ENCODE data around the gene REEP1. TPM values are rescaled to one million over a fixed set of nuclear protein-coding genes. Genes with fewer than 3 reads are reported as not detected.

Gene REEP1
- total and polyA plus RNA-seq, 2 of the 13 experiments (the other 11 are each of a cell fraction or from before 2014, with no cell fraction given) = 0.27 TPM; not detected in 1

DNA sequence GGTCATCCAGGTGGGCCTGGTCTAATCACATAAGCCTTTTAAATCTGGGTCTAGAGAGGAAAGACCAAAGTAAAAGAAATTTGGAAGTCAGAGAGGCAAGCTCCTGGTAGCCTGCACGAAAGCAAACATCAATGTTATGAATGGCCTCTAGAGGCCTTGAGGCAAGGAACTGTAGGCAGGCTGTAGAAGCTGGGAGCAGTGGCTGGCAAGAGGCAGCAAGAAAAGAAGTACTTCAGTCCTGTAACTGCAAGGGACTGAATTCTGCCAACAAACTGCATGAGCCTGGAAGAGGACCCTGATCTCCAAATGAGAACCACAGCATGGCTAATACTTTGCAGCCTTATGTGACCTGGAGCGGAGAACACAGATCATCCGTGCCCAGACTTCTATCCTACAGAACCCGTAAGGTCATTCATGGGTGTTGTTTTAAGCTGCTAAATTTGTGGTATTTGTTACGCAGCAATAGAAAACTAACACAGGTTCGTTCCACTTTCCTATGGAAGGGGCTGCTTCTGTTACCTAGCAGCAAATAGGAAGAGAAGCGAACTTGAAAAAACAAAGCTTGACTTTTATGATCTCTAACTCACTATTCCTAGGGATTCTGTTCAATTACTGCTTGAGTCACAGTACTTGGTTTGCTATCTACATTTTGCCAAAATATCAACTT lies 143.4 kb downstream of the REEP1 start (continued):
- TF ChIP-seq, protein P1, sequence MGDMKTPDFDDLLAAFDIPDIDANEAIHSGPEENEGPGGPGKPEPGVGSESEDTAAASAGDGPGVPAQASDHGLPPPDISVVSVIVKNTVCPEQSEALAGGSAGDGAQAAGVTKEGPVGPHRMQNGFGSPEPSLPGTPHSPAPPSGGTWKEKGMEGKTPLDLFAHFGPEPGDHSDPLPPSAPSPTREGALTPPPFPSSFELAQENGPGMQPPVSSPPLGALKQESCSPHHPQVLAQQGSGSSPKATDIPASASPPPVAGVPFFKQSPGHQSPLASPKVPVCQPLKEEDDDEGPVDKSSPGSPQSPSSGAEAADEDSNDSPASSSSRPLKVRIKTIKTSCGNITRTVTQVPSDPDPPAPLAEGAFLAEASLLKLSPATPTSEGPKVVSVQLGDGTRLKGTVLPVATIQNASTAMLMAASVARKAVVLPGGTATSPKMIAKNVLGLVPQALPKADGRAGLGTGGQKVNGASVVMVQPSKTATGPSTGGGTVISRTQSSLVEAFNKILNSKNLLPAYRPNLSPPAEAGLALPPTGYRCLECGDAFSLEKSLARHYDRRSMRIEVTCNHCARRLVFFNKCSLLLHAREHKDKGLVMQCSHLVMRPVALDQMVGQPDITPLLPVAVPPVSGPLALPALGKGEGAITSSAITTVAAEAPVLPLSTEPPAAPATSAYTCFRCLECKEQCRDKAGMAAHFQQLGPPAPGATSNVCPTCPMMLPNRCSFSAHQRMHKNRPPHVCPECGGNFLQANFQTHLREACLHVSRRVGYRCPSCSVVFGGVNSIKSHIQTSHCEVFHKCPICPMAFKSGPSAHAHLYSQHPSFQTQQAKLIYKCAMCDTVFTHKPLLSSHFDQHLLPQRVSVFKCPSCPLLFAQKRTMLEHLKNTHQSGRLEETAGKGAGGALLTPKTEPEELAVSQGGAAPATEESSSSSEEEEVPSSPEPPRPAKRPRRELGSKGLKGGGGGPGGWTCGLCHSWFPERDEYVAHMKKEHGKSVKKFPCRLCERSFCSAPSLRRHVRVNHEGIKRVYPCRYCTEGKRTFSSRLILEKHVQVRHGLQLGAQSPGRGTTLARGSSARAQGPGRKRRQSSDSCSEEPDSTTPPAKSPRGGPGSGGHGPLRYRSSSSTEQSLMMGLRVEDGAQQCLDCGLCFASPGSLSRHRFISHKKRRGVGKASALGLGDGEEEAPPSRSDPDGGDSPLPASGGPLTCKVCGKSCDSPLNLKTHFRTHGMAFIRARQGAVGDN (CRISPR knock-in tag; IDR thresholded peaks at IDR 0.05) = no peak
- TF ChIP-seq NFE2L1 (CRISPR knock-in tag; IDR thresholded peaks at IDR 0.05; ENCODE audit: borderline replicate concordance) (no peak), SAP130 (CRISPR knock-in tag; IDR thresholded peaks at IDR 0.05; ENCODE audit: low read depth) (0 out of 2 replicates have a peak, but pooled peaks have one; percentile 20), POGZ (CRISPR knock-in tag; IDR thresholded peaks at IDR 0.05) (no peak), GPN1 (CRISPR knock-in tag; IDR thresholded peaks at IDR 0.05; ENCODE audit: borderline replicate concordance) (no peak), YEATS2 (CRISPR knock-in tag; IDR thresholded peaks at IDR 0.05; ENCODE audit: borderline replicate concordance) (no peak), CHD2 (IDR thresholded peaks at IDR 0.05; ENCODE audit: low read depth, low read length) (no peak)
- TF ChIP-seq, protein P2, sequence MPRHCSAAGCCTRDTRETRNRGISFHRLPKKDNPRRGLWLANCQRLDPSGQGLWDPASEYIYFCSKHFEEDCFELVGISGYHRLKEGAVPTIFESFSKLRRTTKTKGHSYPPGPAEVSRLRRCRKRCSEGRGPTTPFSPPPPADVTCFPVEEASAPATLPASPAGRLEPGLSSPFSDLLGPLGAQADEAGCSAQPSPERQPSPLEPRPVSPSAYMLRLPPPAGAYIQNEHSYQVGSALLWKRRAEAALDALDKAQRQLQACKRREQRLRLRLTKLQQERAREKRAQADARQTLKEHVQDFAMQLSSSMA (CRISPR knock-in tag; IDR thresholded peaks at IDR 0.05) = no peak
